IPS-NIHi11 (cell line): Measurements from ENCODE around the gene PROB1.
"Not testable (repeated sequence)": the region's sequence is repeated elsewhere in the genome, so short reads cannot be mapped to it uniquely, and the experiment has no call there.

Source experiments
- DNase-seq: peaks from one replicate; pipeline ENCODE4 v3.0.0; 2012; ENCODE audit warnings: mixed read lengths, low spot score

PROB1 gene

DNA sequence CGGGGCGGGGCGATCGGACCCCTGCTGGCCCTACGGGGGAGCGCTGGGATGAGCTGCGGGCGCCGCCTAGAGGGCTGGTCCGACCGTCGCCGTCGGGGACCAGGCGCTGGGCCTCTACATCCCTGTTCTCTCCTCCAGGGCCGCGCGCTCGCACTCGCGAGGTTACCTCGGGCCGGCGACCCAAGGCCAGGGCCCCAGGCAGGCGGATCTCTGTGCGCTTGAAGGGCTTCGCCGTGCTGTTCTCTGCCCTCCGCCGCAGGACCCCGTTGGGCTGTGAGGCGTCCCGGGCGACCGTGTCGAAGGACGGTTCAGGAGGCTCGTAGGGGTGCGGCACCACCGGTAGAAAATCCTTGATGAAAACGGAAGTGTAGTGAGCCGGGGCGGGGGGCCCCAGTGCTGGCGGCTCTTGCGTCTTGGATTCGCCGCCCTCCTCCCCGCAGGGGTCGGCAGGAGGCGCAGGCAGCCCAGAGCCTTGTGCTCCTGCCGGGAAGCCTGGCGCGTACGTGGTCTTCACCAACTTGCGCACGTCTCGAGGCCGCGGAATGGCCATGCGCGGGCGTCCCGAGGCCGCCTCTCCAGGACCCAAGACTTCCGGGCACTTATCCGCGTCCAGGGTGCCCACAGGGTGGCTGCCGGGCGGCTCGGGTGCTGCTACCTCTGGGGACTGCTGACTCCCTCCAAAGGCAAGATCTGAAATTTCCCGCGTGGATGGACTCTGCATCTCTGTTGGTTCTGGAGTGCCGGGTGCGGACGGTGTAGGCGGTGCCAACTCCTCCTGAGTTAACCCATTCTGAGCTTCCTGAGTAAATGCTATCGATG is 2.0 kb downstream of the PROB1 start:
- peak; percentile 92 for DNase-seq

- DNase-seq = no peak
These were observed 2.6 kb downstream of the PROB1 start for GRCh38 chr5:139392324-139392677.

- DNase-seq = no peak
These were observed 3.2 kb downstream of the PROB1 start for GRCh38 chr5:139391570-139392323.

- no peak for DNase-seq
These were observed 4.0 kb downstream of the PROB1 start for GRCh38 chr5:139390639-139391569.

GRCh38 chr5:139389701-139390638 is 4.9 kb downstream of the PROB1 start, which contains the start of gene MZB1:
Gene MZB1 (minus strand): TSS chr5:139389913. CDS start chr5:139389856, 57 bp downstream.
- no peak for DNase-seq

DNA sequence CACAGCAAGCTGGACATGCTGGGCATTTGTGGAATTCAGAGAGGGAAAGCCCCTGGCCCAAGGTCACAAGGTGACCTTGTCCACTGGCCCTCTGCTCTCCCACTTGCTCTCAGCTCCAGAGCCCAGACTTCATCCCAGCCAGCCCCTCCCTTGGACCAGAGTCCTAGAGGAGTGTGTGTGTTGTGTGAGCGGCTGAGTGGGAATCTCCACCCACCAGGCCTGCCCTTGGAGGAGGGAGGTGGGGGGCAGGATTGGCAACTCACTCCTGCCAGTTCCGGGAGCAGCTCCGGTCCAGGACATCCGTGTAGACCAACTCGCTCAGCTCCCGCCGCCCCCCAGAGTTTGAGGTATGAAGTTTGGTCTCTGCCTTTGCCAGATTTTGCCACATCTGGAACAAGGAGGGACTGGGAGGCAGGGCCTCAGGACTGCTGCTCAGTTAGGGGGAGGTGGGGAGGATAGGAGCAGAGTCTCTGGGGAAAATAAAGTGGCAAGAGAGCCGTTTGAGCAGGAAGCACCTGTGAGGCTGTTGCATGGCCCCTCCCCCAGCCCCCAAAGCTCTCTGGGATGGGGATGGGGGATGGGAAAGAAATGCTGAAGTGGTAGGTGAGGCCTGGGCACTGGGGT is 6.6 kb downstream of the PROB1 start:
- DNase-seq = peak; percentile 63

DNA sequence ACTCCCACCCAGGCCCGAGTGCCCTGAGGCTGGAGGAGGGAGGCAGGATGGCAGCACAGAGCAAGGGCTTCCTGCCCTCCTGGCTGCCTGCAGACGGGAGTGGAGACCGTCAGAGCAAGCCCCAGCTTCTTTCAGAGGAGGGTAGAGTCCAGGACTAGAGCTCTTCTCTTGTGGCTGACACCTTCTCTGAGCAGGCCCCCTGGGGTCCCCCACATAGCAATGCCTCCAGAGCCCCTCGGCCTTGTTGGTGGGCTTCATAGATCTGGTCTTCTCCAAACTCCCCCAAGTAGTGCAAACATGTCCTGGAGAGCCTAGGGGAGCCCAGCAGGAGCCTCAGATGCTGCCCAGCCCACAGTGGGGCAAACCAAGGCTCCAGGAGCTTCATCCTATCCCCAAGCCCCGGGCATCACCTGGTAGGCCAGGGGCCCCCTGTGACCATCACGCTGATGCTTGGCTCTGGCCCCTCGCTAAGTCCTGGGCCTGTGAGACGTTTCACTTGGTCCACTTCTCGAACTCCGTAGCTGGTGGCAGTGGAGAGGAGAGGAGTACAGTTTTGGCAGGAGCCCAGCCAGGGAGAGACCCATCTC is 7.2 kb downstream of the PROB1 start:
- DNase-seq = no peak

- DNase-seq = not testable (repeated sequence)
These were observed 7.9 kb downstream of the PROB1 start for GRCh38 chr5:139386956-139387355.

- DNase-seq = no peak
These were observed 8.9 kb downstream of the PROB1 start for GRCh38 chr5:139386050-139386438.

DNA sequence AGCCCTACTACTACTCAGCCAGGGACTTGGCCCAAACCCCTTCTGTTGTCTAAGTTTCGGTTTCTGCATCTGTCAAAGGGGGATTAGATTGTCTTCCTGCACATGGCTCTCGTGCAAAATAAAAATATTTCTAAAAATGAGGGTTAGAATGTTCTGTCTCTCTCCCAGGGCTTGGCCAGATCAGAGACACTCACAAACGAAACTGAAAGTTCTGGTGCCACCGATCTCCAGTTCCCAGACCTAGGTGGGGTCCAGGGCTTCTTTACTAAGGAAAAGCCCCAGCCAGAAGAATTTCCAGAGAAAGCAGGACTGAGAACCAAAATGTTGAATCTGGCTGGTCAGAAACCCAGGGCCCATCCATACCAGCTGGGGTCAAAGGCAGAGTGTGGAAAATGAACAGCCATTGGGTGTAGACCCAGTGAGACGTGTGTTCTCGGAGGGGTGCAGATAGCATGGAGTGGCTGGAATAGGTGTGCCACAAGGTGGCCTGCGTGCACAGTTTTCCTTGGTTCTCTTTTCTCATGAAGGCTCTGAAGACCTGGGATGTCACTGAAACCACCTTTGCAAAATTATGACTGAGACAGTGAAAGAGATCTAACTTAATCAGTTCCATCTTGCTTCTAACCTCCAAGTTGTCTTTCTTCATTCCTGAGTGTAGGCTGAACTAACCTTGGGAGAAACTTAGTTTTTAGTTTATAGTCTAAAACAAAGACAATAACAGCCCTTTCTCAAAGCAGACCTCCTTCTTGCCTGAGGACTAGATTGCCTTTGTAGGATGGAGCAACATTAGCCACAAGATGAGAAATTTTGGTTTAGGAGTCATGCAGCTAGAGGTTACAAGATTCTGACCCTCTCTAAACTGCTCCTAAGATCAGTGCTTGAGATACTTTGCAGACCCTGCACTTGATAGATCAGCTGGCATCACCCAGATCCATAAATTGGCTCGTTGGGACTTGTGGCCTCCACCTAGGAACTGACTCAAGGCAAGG is 9.5 kb downstream of the PROB1 start:
- DNase-seq = no peak

DNA sequence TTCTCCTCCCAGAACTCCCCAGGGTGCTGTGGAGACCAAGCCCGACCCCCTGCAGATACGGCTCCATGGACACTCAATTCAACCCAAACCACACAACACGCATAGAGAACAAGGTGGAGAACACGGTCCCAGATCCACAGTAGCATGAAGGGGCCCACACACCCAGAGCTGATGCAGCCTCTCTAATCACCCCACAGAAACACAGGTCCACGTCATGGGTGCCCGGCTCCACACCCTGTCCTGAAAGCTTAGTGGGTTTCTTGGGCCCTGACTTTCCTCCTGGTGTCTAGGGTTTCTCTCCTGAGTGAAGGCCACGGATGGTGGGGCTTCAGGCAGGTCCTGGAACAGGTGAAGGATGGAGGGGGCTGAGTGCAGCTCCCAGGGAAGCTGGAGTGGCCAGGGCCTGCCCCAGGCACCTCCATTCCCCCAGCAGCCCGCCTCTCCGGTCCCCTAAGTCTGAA is 10.3 kb downstream of the PROB1 start:
- no peak for DNase-seq

DNA sequence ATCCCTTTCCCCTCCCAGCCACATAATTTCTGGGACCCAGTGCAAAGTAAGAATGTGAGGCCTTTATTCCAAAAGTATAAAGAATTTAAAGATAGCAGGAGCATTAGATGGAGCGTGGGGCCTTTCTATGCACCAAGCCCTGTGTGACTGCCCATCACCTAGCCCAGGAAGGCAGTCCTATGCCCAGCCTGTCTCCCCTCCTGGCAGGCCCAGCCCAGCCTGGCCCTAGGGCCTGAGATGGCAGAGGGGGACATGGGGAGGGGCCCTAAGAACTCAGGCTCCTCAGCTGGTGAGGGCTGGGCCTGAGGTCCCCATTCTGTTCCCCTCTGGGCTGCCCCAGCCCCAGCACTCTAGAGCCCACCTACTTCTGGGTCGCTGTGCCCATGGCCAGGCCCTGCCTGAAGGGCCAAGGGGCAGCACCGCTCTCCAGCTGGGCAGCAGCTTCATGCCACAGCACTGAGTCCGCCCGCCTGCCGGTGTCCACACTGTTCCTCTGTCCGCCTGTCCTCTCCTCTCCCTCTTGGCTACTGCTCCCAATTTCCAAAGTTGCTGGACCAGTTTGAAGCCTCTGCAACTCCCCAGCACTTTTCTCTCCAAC is 10.8 kb downstream of the PROB1 start:
- no peak for DNase-seq

DNA sequence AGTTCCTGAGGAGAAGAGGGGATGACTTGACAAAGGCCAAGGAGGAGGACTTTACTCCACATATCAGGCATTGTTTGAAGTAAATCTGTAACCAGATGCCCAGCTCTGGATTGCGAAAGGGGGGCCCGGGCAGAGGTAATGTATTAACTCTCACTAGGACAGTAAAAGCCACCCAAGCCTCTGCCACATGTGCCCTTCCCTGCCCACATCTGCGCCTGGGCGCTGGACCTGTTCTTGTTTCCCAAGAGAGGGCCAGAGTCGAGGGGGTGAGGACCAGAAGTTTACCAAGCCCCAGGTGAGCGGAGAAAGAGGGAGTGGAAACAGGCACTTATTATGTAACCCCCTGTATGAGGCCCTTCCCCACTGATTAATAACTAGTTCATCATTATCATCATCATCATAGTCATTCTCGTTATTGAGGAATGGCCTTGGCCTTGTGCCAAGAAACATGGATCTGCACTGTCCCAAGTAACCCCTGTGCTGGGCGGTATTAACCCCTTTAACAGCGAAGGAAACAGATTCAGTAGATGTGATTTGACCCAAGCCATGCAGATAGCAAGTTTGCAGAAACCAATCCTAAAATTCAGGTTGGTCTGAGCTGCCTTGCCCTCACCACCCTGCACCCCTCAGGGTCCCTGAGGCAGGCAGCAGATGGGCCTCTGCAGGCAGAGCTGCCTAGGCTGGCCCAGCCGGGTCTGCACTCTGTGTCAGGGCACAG is 11.5 kb downstream of the PROB1 start, which contains the start of gene SLC23A1:
TSS of gene SLC23A1 (minus strand) at position 23 of the 718 bp plus-strand sequence. CDS start 44 bp downstream, outside the sequence.
- DNase-seq = no peak

DNA sequence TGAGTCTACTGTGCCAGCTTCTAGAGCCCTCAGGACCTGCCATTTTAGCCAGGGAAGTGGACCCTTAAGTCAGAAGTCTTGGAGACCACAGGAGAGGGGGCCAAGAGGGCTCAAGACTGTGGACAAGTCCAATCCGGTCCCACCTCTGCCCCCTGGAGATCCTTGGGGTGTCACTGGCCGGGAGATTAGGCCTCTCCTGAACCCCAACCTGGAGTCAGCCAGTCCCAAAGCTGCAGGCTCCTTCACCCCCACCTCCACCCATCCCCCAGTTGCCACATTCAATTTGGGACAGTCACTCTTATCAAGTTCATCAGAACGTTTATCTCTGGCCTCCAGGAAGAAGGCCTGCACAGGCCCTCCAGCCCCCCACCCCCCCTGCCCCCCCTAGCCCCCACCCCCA is 12.1 kb downstream of the PROB1 start:
- no peak for DNase-seq

DNA sequence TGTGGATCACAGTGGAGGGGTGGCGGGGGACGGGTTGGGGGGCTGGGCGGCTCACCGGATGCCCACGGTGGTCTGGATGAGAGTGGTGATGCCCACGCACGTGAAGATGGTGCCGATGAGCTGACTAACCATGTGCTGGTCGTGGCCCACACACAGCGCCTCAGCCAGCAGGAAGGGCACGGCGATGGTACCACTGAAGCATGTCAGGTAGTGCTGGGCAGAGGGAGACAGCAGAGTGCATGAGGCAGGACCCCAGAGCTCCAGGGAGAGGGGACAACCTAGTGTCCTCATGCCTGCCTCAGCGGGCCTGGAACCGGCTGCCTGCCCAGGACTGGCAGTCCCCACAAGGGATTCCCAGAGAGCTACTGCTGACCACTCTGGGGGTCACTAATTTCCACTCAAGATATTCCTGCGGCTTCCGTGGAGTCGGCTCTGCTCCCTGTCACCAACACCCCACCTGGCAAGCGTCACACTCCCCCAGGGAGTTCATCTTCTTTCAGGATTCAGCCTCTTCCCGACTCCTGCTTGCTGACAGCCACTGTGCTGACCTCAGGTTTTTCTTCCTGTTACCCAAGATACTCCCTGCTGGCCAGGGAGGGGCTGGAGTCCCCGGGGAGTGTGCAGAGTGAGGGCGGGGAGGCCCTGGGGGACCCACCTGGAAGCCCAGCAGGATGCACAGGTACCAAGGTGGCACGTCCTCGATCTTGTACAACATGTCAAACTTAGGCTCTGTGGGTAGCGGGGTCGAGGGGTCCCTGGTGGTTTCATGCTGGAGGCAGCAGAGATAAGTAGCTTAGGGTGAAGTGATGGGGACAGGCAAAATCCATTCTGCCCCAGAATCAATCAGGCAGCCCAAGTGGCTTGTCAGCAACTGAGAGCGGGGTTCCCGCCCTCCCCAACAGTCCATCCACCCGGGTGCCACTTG is 12.8 kb downstream of the PROB1 start:
- DNase-seq = no peak

DNA sequence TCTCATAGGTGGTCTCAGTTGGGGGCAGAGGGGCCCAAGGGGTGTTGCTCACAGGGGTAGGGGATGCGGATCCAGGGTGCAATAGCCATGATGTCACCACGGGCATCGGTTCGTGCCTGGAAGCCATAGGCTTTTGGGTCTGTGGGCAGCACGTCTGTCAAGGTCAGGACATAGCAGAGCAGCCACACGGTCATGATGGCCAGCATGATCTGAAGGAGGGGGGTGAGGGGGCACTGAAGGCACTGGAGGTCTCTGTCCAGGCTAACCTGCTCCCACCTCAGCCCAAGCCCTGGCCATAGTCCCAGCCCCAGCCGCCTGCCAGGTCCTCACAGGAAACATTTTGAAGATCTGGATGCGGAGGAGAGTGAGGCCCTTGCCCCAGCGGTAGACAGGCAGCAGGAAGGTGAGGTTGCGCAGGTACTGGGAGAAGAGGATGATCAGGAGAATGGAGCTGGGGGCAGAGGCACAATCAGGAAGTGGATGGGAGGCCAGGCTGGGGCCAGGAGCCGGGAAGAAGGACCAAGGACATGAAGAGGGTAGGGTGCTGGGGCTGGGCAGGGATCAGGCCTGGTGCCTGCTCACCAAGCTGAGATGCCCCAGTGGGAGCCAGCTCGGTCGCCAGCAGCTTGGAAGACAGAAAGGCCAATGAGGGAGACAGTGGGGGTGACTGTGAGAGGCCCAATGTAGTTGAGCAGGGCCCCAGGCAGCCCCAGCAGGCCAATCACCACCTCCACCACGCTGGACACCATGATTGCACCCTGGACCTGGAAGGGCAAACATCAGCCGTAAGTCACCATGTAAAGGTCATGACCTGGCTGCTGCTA is 15.1 kb downstream of the PROB1 start:
- no peak for DNase-seq
